Hair follicle dermal papilla cell (primary cell): ENCODE results near the gene BAG5. TPM values are rescaled to one million over a fixed set of nuclear protein-coding genes. Genes with fewer than 3 reads are reported as not detected.

ENCODE experiments used
- small RNA-seq: library from RNA; depleted of rRNA; stranded (forward); fragments of <200 nt; gene quantifications from one replicate; pipeline ENCODE3, GENCODE V24; 2012
- total RNA-seq: library from RNA; depleted of rRNA; stranded (reverse); fragments of >200 nt; gene quantifications from 2 replicates; pipeline ENCODE4 v1.2.3, GENCODE V29; 2012

BAG5 gene, protein sequence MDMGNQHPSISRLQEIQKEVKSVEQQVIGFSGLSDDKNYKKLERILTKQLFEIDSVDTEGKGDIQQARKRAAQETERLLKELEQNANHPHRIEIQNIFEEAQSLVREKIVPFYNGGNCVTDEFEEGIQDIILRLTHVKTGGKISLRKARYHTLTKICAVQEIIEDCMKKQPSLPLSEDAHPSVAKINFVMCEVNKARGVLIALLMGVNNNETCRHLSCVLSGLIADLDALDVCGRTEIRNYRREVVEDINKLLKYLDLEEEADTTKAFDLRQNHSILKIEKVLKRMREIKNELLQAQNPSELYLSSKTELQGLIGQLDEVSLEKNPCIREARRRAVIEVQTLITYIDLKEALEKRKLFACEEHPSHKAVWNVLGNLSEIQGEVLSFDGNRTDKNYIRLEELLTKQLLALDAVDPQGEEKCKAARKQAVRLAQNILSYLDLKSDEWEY
- total RNA-seq = 33.6 and 34.4 TPM in 2 replicates

DNA sequence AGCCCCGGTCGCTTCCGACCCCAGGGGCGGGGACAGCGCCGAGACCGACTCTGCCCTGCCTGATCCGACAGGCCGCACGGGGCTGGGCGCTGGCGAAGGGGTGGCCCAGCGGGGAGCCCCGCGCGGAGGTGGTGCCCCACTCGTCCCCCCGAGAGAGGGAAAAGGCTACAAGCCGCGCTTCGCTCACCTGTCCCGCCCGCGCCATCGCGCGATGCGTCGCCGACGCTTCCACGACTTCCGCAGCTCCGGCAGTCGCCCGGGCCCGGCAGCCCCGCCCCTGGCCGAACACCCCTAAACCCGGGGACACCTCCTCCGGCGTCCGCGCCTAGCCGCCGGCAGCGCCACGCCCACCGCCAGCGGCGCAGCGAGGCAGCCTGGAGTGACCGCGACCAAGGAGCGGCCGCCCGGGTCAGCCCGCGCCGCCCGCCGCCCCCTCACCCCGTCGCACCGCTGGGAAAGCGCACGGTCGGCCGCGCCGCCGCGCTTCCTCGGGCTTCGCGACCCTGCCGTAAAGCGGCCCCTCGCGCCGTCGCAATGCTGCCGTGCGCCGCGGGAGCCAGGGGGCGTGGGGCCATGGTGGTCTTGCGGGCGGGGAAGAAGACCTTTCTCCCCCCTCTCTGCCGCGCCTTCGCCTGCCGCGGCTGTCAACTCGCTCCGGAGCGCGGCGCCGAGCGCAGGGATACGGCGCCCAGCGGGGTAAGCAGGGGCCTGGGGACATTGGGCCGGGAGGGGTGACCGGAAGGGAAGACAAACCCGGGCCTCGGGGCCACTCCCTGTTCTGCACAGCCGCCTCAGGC lies at the start of gene BAG5, which contains the start of gene COA8:
Gene BAG5 (minus strand): TSS at position 229 of the 797 bp plus-strand sequence. CDS start 1,493 bp downstream, outside the sequence.
Gene COA8 (plus strand): TSS at position 532 of the 797 bp plus-strand sequence. CDS start 42 bp downstream, at position 574.

DNA sequence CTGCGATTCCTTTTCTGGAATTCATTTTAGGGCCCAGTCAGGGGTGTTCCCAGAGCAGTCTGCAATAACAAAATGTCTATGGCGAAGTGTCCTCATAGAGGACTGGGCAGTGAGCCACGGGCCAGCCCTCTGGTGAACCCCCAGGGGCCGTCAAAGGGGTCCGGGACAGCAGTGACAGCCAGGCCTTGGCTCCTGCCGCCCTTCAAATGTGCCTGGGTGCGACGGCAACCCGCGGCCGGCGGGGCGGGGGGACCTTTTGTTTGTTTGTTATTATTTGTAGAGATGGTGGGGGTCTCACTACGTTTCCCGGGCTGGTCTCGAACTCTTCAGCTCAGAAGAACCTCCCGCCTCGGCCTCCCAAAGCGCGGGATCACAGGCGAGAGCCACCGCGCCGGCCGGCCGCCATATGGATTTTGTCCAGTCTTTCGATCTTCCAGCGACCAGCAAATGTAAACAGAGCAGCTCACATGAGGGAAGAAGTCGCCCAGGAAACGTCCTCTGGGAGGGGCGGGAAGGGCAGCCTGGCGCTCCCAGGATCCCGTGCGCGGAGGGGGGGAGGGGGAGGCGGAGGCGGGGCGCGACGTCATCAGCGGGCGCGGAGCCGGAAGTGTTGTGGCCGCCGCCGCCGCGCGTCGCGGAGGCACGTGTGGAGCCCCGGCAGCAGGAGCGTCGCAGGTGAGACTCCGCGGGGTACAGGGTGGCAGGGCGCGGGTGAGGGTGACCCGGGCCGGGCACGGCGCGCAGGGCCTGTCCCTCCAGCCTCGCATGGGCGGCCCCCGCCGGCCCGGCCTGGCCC lies 33.7 kb downstream of the BAG5 start, which contains the start of gene TRMT61A:
Gene TRMT61A (plus strand): TSS at position 610 of the 796 bp plus-strand sequence. CDS start 783 bp downstream, outside the sequence.

DNA sequence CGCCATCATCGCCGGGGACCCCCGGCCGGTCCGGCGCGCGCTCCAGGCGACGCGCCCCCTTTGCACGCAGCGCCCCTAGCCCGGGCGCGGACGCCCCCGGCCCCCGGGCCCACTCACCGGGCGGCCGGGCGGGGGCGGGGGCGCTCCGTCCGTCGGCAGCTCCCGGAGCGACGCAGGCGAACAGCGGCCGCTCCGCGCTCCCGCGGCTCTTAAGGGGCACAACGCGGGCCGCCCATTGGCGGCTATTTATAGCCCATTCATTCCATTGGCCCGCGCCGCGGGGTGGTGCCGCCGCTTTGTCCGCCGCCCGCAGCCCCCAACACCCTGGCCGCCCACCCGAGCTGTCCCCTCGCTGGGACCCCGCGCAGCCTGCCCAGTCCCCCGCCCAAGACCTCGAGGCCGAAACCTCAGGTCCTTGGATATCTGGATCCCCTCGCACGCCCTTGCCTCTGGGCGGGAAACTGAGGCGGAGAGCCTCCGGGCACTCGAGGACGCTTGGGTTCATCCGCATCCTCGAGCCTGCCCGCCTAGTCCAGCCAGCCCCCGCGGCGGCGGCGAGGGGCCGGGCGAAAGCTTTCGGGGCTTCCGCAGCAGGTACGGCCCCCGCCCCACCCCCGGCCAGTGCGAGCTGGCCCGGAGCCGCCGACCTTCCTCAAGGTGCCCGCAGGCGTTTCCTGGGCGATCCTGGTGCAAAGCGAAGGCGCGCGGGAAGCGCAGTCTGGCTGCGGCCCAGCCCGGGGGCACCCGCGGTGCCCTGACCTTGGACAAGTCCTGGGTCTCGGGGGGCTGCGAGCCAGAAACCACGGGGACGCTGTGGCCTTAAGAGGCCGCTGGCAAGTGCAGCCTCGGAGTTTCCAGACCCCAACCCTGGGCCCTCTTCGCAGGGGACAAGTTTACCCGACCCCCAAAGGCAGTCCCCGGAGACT lies 39.5 kb downstream of the BAG5 start, which contains the start of gene CKB:
Gene CKB (minus strand): TSS at position 182 of the 926 bp plus-strand sequence. CDS start 337 bp downstream, outside the sequence.

Small RNA genes lying within 50 kb of the gene (small RNA-seq; reads per million reads assigned to genes)
- gene RNU4-68P = not detected
- not detected for gene RNU7-160P

Other genes starting within 250 kb of the BAG5 start
- 211 and 233 TPM in 2 replicates for gene EIF5, start 228.4 kb downstream of the BAG5 start, total RNA-seq
- 84.8 and 103 TPM in 2 replicates for gene MARK3, start 177.2 kb downstream of the BAG5 start, total RNA-seq
- gene CKB, start 39.8 kb downstream of the BAG5 start, total RNA-seq = 20.8 and 28.4 TPM in 2 replicates
- gene TRMT61A, start 33.5 kb downstream of the BAG5 start, total RNA-seq = 11.9 and 13.8 TPM in 2 replicates
- gene COA8, start 303 bp upstream of the BAG5 start, total RNA-seq = 20.4 and 22.6 TPM in 2 replicates
- gene KLC1, start 66.6 kb upstream of the BAG5 start, total RNA-seq = 200 and 223 TPM in 2 replicates
- 2.3 and 4.0 TPM in 2 replicates for gene XRCC3, start 152.8 kb upstream of the BAG5 start, total RNA-seq
- 35.0 and 45.5 TPM in 2 replicates for gene ZFYVE21, start 153.2 kb upstream of the BAG5 start, total RNA-seq